BE2C (cell line): ENCODE results near the gene SLC9A8.
"Not testable (repeated sequence)": the region's sequence is repeated elsewhere in the genome, so short reads cannot be mapped to it uniquely, and the experiment has no call there.

Experiments
- DNase-seq: peaks from one replicate; pipeline ENCODE4 v3.0.0-alpha.2; 2020
- H3K27me3 ChIP-seq: fragments of 250-450 bp; sonication (Bioruptor Pico); 2 replicates; pipeline ENCODE4 v1.5.1; 2020; ENCODE audit warnings: mild to moderate bottlenecking
- H3K36me3 ChIP-seq: fragments of 250-450 bp; sonication (Bioruptor Pico); 2 replicates; pipeline ENCODE4 v1.5.1; 2020; ENCODE audit warnings: mild to moderate bottlenecking
- H3K4me1 ChIP-seq: fragments of 250-450 bp; sonication (Bioruptor Pico); 2 replicates; pipeline ENCODE4 v1.5.1; 2020
- H3K4me3 ChIP-seq: 2 replicates; pipeline ENCODE4 v1.5.1; 2011; ENCODE audit warnings: low read depth, low read length
- H3K9me3 ChIP-seq: fragments of 250-450 bp; sonication (Bioruptor Pico); 2 replicates; pipeline ENCODE4 v1.5.1; 2020
- TF ChIP-seq, protein P1 (sequence below): IDR thresholded peaks from 2 replicates; pipeline ENCODE4 v1.5.1; 2012; ENCODE audit warnings: mild to moderate bottlenecking, low read depth, low read length

The SLC9A8 gene

DNA sequence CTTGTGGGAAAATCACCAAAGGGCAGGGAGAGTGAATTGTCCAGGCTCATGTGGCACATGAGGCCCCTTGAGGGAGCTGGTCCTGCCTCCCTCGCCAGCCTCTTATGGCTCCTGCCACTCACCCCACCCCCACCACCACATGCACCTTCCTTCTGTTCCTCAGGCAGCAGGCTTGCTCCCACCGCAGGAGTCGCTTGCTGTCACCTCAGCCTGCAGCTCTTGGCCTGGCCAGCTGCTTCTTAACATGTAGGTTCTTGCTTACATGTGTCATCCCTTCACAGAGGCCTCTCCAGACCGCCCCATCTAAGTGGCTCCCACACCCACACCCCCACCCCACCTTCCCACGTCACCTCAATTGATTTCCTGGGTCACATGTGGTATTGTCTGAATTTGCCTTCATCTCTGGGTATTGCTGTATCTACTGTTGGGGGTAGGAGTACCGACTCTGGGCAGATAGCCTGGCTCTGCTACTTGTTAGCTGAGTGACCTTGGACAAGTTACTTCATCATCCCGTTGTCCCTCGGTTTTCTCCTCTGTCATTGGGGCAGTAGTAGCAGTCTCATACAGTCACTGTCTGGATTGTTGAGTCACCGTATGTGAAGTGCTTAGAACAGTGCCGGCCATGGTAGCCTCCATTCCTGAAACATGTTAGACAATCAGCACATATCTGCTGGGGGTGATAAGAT is 41.7 kb downstream of the SLC9A8 start:
- Histone ChIP-seq H3K36me3 (no peaks in the 10 kb centered on the region), H3K4me1 (peaks cover 40% of the 10 kb centered on the region), H3K27me3 (no peaks in the 10 kb centered on the region), H3K4me3 (no peak overlapping the region), H3K9me3 (no peaks in the 10 kb centered on the region)
- TF ChIP-seq, protein P1, sequence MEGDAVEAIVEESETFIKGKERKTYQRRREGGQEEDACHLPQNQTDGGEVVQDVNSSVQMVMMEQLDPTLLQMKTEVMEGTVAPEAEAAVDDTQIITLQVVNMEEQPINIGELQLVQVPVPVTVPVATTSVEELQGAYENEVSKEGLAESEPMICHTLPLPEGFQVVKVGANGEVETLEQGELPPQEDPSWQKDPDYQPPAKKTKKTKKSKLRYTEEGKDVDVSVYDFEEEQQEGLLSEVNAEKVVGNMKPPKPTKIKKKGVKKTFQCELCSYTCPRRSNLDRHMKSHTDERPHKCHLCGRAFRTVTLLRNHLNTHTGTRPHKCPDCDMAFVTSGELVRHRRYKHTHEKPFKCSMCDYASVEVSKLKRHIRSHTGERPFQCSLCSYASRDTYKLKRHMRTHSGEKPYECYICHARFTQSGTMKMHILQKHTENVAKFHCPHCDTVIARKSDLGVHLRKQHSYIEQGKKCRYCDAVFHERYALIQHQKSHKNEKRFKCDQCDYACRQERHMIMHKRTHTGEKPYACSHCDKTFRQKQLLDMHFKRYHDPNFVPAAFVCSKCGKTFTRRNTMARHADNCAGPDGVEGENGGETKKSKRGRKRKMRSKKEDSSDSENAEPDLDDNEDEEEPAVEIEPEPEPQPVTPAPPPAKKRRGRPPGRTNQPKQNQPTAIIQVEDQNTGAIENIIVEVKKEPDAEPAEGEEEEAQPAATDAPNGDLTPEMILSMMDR: no peak
- DNase-seq: peak; percentile 26

DNA sequence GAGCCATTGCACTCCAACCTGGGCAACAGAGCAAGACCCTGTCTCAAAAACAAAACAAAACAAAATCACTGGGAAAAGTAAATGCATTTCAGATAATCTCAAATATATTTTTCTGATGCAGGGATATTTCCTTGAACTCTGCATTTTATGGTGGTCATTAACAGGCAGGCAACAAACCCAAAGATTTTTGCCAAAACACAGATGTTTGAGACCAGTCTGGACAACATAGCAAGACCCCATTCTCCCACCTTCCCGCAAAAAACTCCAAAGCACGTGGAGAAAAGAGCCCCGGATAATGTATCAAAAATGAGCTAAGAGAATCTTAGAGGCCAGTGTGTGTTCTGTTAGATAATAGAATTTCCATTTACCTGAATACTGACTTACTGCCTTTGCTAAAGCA is 44.3 kb downstream of the SLC9A8 start:
- H3K27me3 ChIP-seq: no peaks in the 10 kb centered on the region
- TF ChIP-seq, protein P1: no peak
- H3K9me3 ChIP-seq: no peaks in the 10 kb centered on the region
- no peaks in the 10 kb centered on the region for H3K36me3 ChIP-seq
- peaks cover 23% of the 10 kb centered on the region for H3K4me1 ChIP-seq
- DNase-seq: no peak
- H3K4me3 ChIP-seq: no peak overlapping the region

- peaks cover 14% of the 10 kb centered on the region for H3K4me1 ChIP-seq
- no peaks in the 10 kb centered on the region for H3K36me3 ChIP-seq
- no peaks in the 10 kb centered on the region for H3K27me3 ChIP-seq
- no peaks in the 10 kb centered on the region for H3K9me3 ChIP-seq
- no peak overlapping the region for H3K4me3 ChIP-seq
- TF ChIP-seq, protein P1: no peak
- DNase-seq: no peak
Observed at GRCh38 chr20:49858076-49858585, 45.5 kb downstream of the SLC9A8 start.

DNA sequence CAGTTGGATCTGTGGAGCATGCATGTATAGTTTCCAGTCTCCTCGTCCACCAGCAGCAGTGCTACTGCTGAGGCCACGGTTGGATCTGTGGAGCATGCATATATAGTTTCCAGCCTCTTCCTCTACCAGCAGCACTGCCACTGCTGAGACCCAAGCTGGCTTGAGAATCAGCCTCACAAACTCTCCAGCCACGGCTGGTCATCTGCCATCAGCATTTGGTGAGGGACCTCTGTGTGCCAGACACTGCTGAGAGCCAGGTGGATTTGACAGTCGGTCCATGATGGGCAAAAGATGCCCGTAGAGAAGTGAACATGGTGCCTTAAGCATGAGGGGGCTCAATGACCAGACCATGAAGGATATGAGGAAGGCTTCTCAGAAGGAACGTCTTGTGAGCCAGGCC is 46.4 kb downstream of the SLC9A8 start:
- H3K36me3 ChIP-seq: no peaks in the 10 kb centered on the region
- H3K9me3 ChIP-seq: no peaks in the 10 kb centered on the region

DNA sequence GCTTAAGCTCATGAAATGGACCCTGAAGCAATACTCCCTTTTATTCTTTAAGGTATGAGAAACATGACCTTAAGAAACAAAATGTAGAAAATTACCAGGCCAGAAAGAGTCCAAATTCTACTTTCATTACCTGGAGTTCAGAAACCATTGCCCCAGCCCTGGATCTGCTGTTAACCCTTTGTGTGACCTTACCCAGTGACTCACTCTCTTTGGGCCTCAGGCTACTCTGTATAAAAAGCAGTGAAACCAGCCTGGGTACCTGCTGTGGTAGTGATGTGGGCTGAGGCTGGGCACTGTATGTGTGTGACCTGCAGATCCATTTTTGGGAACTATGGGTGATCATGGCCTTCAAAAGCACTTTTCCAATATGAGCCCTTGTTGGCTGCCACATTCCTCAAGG is 47.2 kb downstream of the SLC9A8 start:
- Histone ChIP-seq H3K4me1 (no peaks in the 10 kb centered on the region; the same call in 1 of the 2 replicates), H3K4me3 (no peak overlapping the region), H3K36me3 (no peaks in the 10 kb centered on the region), H3K9me3 (no peaks in the 10 kb centered on the region), H3K27me3 (no peaks in the 10 kb centered on the region)
- DNase-seq: no peak
- TF ChIP-seq, protein P1: no peak

More for the DNA sequence above, 46.4 kb downstream of the SLC9A8 start:
- Histone ChIP-seq H3K4me3 (no peak overlapping the region), H3K27me3 (no peaks in the 10 kb centered on the region), H3K4me1 (peaks cover 8% of the 10 kb centered on the region)
- DNase-seq: no peak
- TF ChIP-seq, protein P1: no peak

DNA sequence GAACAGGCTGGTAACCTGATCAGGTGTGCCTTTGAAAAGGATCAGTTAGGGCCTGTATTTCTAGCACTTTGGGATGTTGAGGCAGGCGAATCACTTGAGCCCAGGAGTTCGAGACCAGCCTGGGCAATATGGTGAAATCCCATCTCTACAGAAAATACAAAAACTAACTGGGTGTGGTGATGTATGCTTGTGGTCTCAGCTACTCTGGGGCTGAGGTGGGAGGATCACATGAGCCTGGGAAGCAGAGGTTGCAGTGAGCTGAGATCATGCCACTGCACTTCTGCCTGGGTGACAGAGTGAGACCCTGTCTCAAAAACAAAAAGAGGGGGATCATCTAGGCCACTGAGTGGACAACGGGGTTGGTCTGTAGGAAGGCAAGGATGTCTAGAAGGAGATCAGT is 48.6 kb downstream of the SLC9A8 start:
- not testable (repeated sequence) for H3K27me3 ChIP-seq, DNase-seq, H3K9me3 ChIP-seq, H3K36me3 ChIP-seq, H3K4me3 ChIP-seq, H3K4me1 ChIP-seq
